ENCODE data around the gene TCERG1.

The TCERG1 gene

GRCh38 chr5:146475190-146475780, 28.2 kb downstream of the TCERG1 start:
- no peak overlapping the region for H3K4me3 ChIP-seq (ENCODE audit: low read depth, low read length)
- TF ChIP-seq CTCF (IDR thresholded peaks at IDR 0.05; ENCODE audit: low read depth, low read length): no peak

GRCh38 chr5:146475906-146476305, 28.8 kb downstream of the TCERG1 start:
- no peak for TF ChIP-seq CTCF (IDR thresholded peaks at IDR 0.05; ENCODE audit: low read depth, low read length)
- no peak overlapping the region for H3K4me3 ChIP-seq (ENCODE audit: low read depth, low read length)

DNA sequence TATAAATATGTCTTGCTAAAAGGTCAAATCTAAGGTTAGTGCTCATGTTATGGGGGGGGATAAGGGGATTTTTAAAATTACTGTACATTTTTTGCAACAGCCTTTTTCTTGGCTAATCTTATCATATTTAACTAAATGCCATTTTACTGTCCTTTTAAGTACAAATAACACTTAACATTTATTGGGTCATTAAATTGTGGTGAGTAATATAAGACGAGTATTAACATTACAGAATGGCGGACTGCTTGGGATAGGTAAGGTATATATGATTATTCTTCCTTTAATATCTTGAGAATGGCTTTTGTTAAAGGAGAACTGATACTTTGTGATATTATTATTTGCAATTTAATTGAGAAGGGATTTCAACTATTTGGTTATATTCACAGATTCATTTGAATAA, 35.6 kb downstream of the TCERG1 start:
- H3K4me3 ChIP-seq (ENCODE audit: low read depth, low read length): no peak overlapping the region
- no peak for TF ChIP-seq CTCF (IDR thresholded peaks at IDR 0.05; ENCODE audit: low read depth, low read length)

DNA sequence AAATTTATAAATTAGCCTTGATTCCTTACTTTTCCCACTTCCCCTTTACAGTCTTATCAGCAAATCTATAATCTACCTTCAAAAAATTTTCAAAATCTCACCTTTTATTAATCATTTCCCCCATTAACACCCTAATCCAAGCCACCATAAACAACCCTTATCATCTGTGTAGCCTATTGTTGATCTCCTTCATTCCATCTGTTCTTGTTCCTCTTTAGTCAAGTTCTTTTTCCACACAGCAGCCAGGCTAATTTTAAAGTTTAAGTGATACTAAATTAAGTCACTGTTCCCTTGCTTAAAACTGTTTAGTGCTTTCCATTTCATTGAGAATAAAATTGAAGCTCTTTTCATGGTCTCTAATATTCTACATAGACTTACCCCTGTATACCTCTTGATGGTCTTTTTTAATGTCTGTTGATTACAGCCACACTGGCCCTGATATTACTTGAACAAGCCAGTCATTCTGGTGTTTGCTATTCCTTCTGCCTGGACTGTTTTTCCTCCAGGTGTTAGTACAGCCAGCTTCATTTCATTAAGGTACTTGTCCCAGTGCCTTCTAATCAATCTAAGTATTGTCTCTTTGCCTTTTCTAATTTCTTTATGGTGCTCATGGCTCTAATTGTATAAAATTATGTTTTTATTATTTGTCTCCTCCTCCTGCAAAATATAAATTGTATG, 37.7 kb downstream of the TCERG1 start:
- no peak for TF ChIP-seq CTCF (IDR thresholded peaks at IDR 0.05; ENCODE audit: low read depth, low read length)
- no peak overlapping the region for H3K4me3 ChIP-seq (ENCODE audit: low read depth, low read length)

- no peak for TF ChIP-seq CTCF (IDR thresholded peaks at IDR 0.05; ENCODE audit: low read depth, low read length)
- no peak overlapping the region for H3K4me3 ChIP-seq (ENCODE audit: low read depth, low read length)
Observed at GRCh38 chr5:146490089-146490843, 43.1 kb downstream of the TCERG1 start.

GRCh38 chr5:146494656-146495055, 47.5 kb downstream of the TCERG1 start:
- TF ChIP-seq CTCF (IDR thresholded peaks at IDR 0.05; ENCODE audit: low read depth, low read length): no peak

GRCh38 chr5:146499680-146500079, 52.5 kb downstream of the TCERG1 start:
- no peak overlapping the region for H3K4me3 ChIP-seq (ENCODE audit: low read depth, low read length)
- no peak for TF ChIP-seq CTCF (IDR thresholded peaks at IDR 0.05; ENCODE audit: low read depth, low read length)

More at GRCh38 chr5:146494656-146495055, 47.5 kb downstream of the TCERG1 start:
- no peak overlapping the region for H3K4me3 ChIP-seq (ENCODE audit: low read depth, low read length)
